Measurements from ENCODE around the gene WDR5.

- TF ChIP-seq CTCF (conservative IDR thresholded peaks at IDR 0.05; ENCODE audit: low read depth in 2 of 2) (no peak), REST (IDR thresholded peaks at IDR 0.05; ENCODE audit: unreplicated experiment) (no peak), EZH2 (IDR thresholded peaks at IDR 0.05; ENCODE audit: low read depth, unreplicated experiment) (no peak), NANOG (IDR thresholded peaks at IDR 0.05; ENCODE audit: borderline replicate concordance) (no peak), STAT1 (IDR thresholded peaks at IDR 0.05; ENCODE audit: unreplicated experiment) (no peak), ZNF462 (CRISPR knock-in tag; IDR thresholded peaks at IDR 0.05) (no peak), EZH2phosphoT487 (IDR thresholded peaks at IDR 0.05; ENCODE audit: unreplicated experiment) (no peak), POLR2AphosphoS5 (IDR thresholded peaks at IDR 0.05; ENCODE audit: low read depth) (no peak), JUNB (IDR thresholded peaks at IDR 0.05; ENCODE audit: unreplicated experiment) (no peak)
These were observed 13.5 kb downstream of the WDR5 start for GRCh38 chr9:134149380-134149779.
